Measurements from ENCODE around the gene CELSR1. TPM values are rescaled to one million over a fixed set of nuclear protein-coding genes. Genes with fewer than 3 reads are reported as not detected.

Gene CELSR1
- total RNA-seq, 1 experiment from 2014 or later: 22.6 TPM

DNA sequence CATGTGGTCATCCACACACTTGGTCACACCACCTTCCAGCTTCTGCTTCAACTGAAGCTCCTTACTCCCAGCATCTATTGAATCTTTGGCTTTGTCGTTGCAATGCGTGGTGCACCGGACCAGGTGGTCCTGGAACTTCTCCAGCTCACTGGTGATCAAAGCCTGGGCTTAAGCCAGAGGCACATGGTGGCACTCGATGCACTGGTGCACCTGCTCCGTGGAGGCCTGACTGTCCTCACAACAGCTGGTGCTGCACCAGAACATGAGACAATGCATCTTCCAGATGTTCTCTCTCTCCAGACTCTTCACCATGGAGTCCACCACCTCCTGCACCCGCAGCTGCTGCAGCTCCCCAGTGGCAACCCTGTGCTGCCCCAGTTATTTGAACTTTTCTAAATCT, 56.0 kb downstream of the CELSR1 start:
- H3K27ac ChIP-seq (ENCODE audit: insufficient read length, low read depth, low read length): no peak overlapping the region
- no peak overlapping the region for H3K27ac Mint-ChIP-seq
- TF ChIP-seq CTCF (conservative IDR thresholded peaks at IDR 0.05): no peak
- no peaks in the 10 kb centered on the region for H3K79me1 ChIP-seq (ENCODE audit: insufficient read depth, low read depth, low read length, poor library complexity, severe bottlenecking)
- no peak overlapping the region for H3T11ph ChIP-seq (ENCODE audit: low read length)
- no peak overlapping the region for H3K4ac ChIP-seq (ENCODE audit: low read depth, low read length)
- no peaks in the 10 kb centered on the region for H3K4me1 ChIP-seq (ENCODE audit: insufficient read depth, low read length)
- no peak overlapping the region for H2BK12ac ChIP-seq (ENCODE audit: insufficient read length, low read depth, low read length)
- no peaks in the 10 kb centered on the region for H3K9me3 ChIP-seq (ENCODE audit: control insufficient read depth, low read depth, low read length)
- no peak overlapping the region for H3K4me3 Mint-ChIP-seq
- no peak overlapping the region for H3K9ac ChIP-seq (ENCODE audit: extremely low read depth, insufficient read length, low read length)
- H2AFZ ChIP-seq (ENCODE audit: low read length): no peak overlapping the region
- H3K4me1 Mint-ChIP-seq: peaks cover 25 to 30% of the 10 kb centered on the region in 2 experiments
- WGBS (ENCODE audit: extremely low coverage, insufficient read length, low lambda C conversion rate): no CpG with 5 or more reads among the region's 6 CpGs
- H4K20me1 ChIP-seq (ENCODE audit: control insufficient read depth, insufficient read depth, insufficient read length): no peaks in the 10 kb centered on the region
- no peaks in the 10 kb centered on the region for H3K27me3 Mint-ChIP-seq (ENCODE audit: low read depth)
- H3K9me3 Mint-ChIP-seq: peaks cover 0 to 6% of the 10 kb centered on the region in 2 experiments; a peak in 2 of 5 replicates
- no peaks in the 10 kb centered on the region for H3K27me3 ChIP-seq (ENCODE audit: insufficient read depth, low read length)
- no peak overlapping the region for H3K23ac ChIP-seq (ENCODE audit: insufficient read length, low read depth, low read length)
- H2AK5ac ChIP-seq (ENCODE audit: insufficient read length, low read length): no peak overlapping the region
- H3K36me3 Mint-ChIP-seq (ENCODE audit: insufficient read depth in 1 of 3, low read depth in 3 of 3): peaks cover 4 to 21% (median 15%) of the 10 kb centered on the region in 3 experiments; a peak in 5 of 7 replicates
- no peak overlapping the region for H4K8ac ChIP-seq (replicated peaks; ENCODE audit: insufficient read length, low read depth, low read length)
- no peak overlapping the region for H2BK20ac ChIP-seq (ENCODE audit: low read depth, low read length, poor library complexity, severe bottlenecking)
- H3K4me2 ChIP-seq (ENCODE audit: insufficient read depth, insufficient read length, low read length): no peak overlapping the region
- no peaks in the 10 kb centered on the region for H3K23me2 ChIP-seq (ENCODE audit: insufficient read length, low read depth, low read length, poor library complexity, severe bottlenecking)
- no peak overlapping the region for H2BK5ac ChIP-seq (ENCODE audit: insufficient read length, low read length)
- H4K5ac ChIP-seq (ENCODE audit: insufficient read length, low read depth, low read length): no peak overlapping the region
- DNase-seq: no peak
- H2BK15ac ChIP-seq (ENCODE audit: low read depth, low read length): no peak overlapping the region
- no peak overlapping the region for H2BK120ac ChIP-seq (ENCODE audit: low read depth, low read length, poor library complexity, severe bottlenecking)
- no peak overlapping the region for H3K56ac ChIP-seq (ENCODE audit: insufficient read length, low read depth, low read length)
- H3K14ac ChIP-seq (ENCODE audit: insufficient read depth, low read length): no peak overlapping the region
- H3K18ac ChIP-seq (ENCODE audit: insufficient read length, low read depth, low read length): no peak overlapping the region
- H3K79me2 ChIP-seq (ENCODE audit: insufficient read depth, low read length): no peaks in the 10 kb centered on the region
- H4K91ac ChIP-seq (ENCODE audit: insufficient read length, low read depth, low read length): no peak overlapping the region

Data from H9 (cell line).